HEK293 (cell line): ENCODE results near the gene TM6SF1.
A peak's percentile ranks its signal among the peaks of the same experiment; 100 is the strongest.

ENCODE experiments used
- CTCF ChIA-PET: fragments of 350-600 bp; formaldehyde crosslinking; extraction: SDS; loops from one replicate; lab custom pipeline; 2021; ENCODE audit warnings: antibody characterized with exemption; lab: Yijun Ruan, JAX
- POLR2A ChIA-PET: fragments of 300-600 bp; formaldehyde crosslinking; extraction: SDS; loops from one replicate; lab custom pipeline; 2020; ENCODE audit warnings: antibody characterized with exemption, inconsistent platforms; lab: Yijun Ruan, JAX
- H3K27ac ChIP-seq: fragments of 200-500 bp; sonication (Bioruptor generic); 2 replicates; pipeline ENCODE4 v1.5.1; 2014; ENCODE audit warnings: low read depth, low read length, control low read depth, inconsistent platforms; ENCODE audit errors: extremely low read depth
- H3K36me3 ChIP-seq, 2 experiments: fragments of 200-500 bp in 1 of 2; sonication (Bioruptor generic) in 1 of 2; 1 replicate in 1 of 2; 2 replicates in 1 of 2; pipeline ENCODE4 v1.5.1; 2014 to 2017; ENCODE audit warnings: inconsistent platforms in 2 of 2, low read length in 2 of 2; ENCODE audit not compliant: control insufficient read depth in 2 of 2, insufficient read depth in 1 of 2
- H3K4me1 ChIP-seq: fragments of 200-500 bp; sonication (Bioruptor generic); 2 replicates; pipeline ENCODE4 v1.5.1; 2014; ENCODE audit warnings: mild to moderate bottlenecking, low read length, inconsistent platforms; ENCODE audit not compliant: control insufficient read depth, insufficient read depth
- H3K4me3 ChIP-seq: 2 replicates; pipeline ENCODE4 v1.5.1; 2011; ENCODE audit warnings: low read depth, mild to moderate bottlenecking, control low read depth, low read length, moderate library complexity
- H3K9me3 ChIP-seq: fragments of 200-500 bp; sonication (Bioruptor generic); 2 replicates; pipeline ENCODE4 v1.5.1; 2014; ENCODE audit warnings: low read depth, low read length, inconsistent platforms; ENCODE audit not compliant: control insufficient read depth, insufficient read depth
- BCL11A ChIP-seq: fragments of 450-650 bp; formaldehyde crosslinking; IDR thresholded peaks from 2 replicates; pipeline ENCODE4 v1.5.1; 2016; ENCODE audit warnings: low read depth, missing biosample characterization, missing genetic modification characterization
- GLIS1 ChIP-seq: fragments of 450-650 bp; formaldehyde crosslinking; IDR thresholded peaks from 2 replicates; pipeline ENCODE4 v1.5.1; 2016; ENCODE audit warnings: missing biosample characterization, missing genetic modification characterization
- GLIS2 ChIP-seq: fragments of 450-650 bp; formaldehyde crosslinking; IDR thresholded peaks from 2 replicates; pipeline ENCODE4 v1.5.1; 2016; ENCODE audit warnings: missing biosample characterization, missing genetic modification characterization
- MZF1 ChIP-seq: fragments of 450-650 bp; formaldehyde crosslinking; IDR thresholded peaks from 2 replicates; pipeline ENCODE4 v1.5.1; 2017; ENCODE audit warnings: missing biosample characterization, missing genetic modification characterization, borderline replicate concordance
- PATZ1 ChIP-seq: fragments of 450-650 bp; formaldehyde crosslinking; IDR thresholded peaks from 2 replicates; pipeline ENCODE4 v1.5.1; 2016; ENCODE audit warnings: missing biosample characterization, missing genetic modification characterization
- SALL2 ChIP-seq: fragments of 450-650 bp; formaldehyde crosslinking; IDR thresholded peaks from 2 replicates; pipeline ENCODE4 v1.5.0; 2017; ENCODE audit warnings: missing biosample characterization, mild to moderate bottlenecking, missing genetic modification characterization, borderline replicate concordance
- SP7 ChIP-seq: fragments of 450-650 bp; formaldehyde crosslinking; IDR thresholded peaks from 2 replicates; pipeline ENCODE4 v1.5.1; 2016; ENCODE audit warnings: missing biosample characterization, missing genetic modification characterization
- TRIM28 ChIP-seq: IDR thresholded peaks from 2 replicates; pipeline ENCODE4 v1.6.1; 2011; ENCODE audit warnings: low read length, control low read depth, borderline replicate concordance
- WT1 ChIP-seq: fragments of 450-650 bp; formaldehyde crosslinking; IDR thresholded peaks from 2 replicates; pipeline ENCODE4 v1.5.1; 2016; ENCODE audit warnings: missing biosample characterization, missing genetic modification characterization
- ZBTB10 ChIP-seq: fragments of 450-650 bp; formaldehyde crosslinking; IDR thresholded peaks from 2 replicates; pipeline ENCODE4 v1.5.1; 2016; ENCODE audit warnings: missing biosample characterization, missing genetic modification characterization
- ZBTB20 ChIP-seq: fragments of 450-650 bp; formaldehyde crosslinking; IDR thresholded peaks from 2 replicates; pipeline ENCODE4 v1.5.1; 2016; ENCODE audit warnings: missing biosample characterization, missing genetic modification characterization
- ZBTB8A ChIP-seq: fragments of 450-650 bp; formaldehyde crosslinking; IDR thresholded peaks from 2 replicates; pipeline ENCODE4 v1.5.1; 2016; ENCODE audit warnings: missing biosample characterization, missing genetic modification characterization
- ZFP69B ChIP-seq: fragments of 450-650 bp; formaldehyde crosslinking; IDR thresholded peaks from 2 replicates; pipeline ENCODE4 v1.5.1; 2016; ENCODE audit warnings: missing biosample characterization, missing genetic modification characterization
- ZIC2 ChIP-seq: fragments of 450-650 bp; formaldehyde crosslinking; IDR thresholded peaks from 2 replicates; pipeline ENCODE4 v1.5.1; 2016; ENCODE audit warnings: missing biosample characterization, missing genetic modification characterization
- ZNF121 ChIP-seq: fragments of 450-650 bp; formaldehyde crosslinking; IDR thresholded peaks from 2 replicates; pipeline ENCODE4 v1.5.1; 2016; ENCODE audit warnings: missing biosample characterization, missing genetic modification characterization
- ZNF146 ChIP-seq: fragments of 450-650 bp; formaldehyde crosslinking; IDR thresholded peaks from 2 replicates; pipeline ENCODE4 v1.5.1; 2016; ENCODE audit warnings: missing biosample characterization, missing genetic modification characterization
- ZNF174 ChIP-seq: fragments of 450-650 bp; formaldehyde crosslinking; IDR thresholded peaks from 2 replicates; pipeline ENCODE4 v1.5.0; 2017; ENCODE audit warnings: missing biosample characterization, mild to moderate bottlenecking, missing genetic modification characterization
- ZNF223 ChIP-seq: fragments of 450-650 bp; formaldehyde crosslinking; IDR thresholded peaks from 2 replicates; pipeline ENCODE4 v1.5.1; 2016; ENCODE audit warnings: missing biosample characterization, missing genetic modification characterization
- ZNF26 ChIP-seq: fragments of 450-650 bp; formaldehyde crosslinking; IDR thresholded peaks from 2 replicates; pipeline ENCODE4 v1.5.1; 2016; ENCODE audit warnings: missing biosample characterization, missing genetic modification characterization
- ZNF274 ChIP-seq, 2 experiments: fragments of 200-500 bp in 1 of 2; fragments of 450-650 bp in 1 of 2; sonication (Bioruptor generic) in 1 of 2; formaldehyde crosslinking in 1 of 2; IDR thresholded peaks; 2 replicates each; pipeline versions ENCODE4 v1.5.1 to v1.6.1; 2014 to 2016; ENCODE audit warnings: borderline replicate concordance in 1 of 2, inconsistent platforms in 1 of 2, low read length in 1 of 2, missing biosample characterization in 1 of 2, missing genetic modification characterization in 1 of 2
- ZNF324 ChIP-seq: fragments of 450-650 bp; formaldehyde crosslinking; IDR thresholded peaks from 2 replicates; pipeline ENCODE4 v1.5.1; 2016; ENCODE audit warnings: missing biosample characterization, missing genetic modification characterization
- ZNF37A ChIP-seq: fragments of 450-650 bp; IDR thresholded peaks from 2 replicates; pipeline ENCODE4 v1.5.1; 2018; ENCODE audit warnings: missing biosample characterization, missing genetic modification characterization
- ZNF416 ChIP-seq: fragments of 450-650 bp; formaldehyde crosslinking; IDR thresholded peaks from 2 replicates; pipeline ENCODE4 v1.5.1; 2016; ENCODE audit warnings: missing biosample characterization, missing genetic modification characterization
- ZNF423 ChIP-seq: fragments of 450-650 bp; formaldehyde crosslinking; IDR thresholded peaks from 2 replicates; pipeline ENCODE4 v1.5.1; 2016; ENCODE audit warnings: missing biosample characterization, missing genetic modification characterization
- ZNF514 ChIP-seq: fragments of 450-650 bp; formaldehyde crosslinking; IDR thresholded peaks from 2 replicates; pipeline ENCODE4 v1.5.1; 2016; ENCODE audit warnings: missing biosample characterization, missing genetic modification characterization
- ZNF529 ChIP-seq: fragments of 450-650 bp; formaldehyde crosslinking; IDR thresholded peaks from 2 replicates; pipeline ENCODE4 v1.5.1; 2017; ENCODE audit warnings: missing genetic modification characterization, missing biosample characterization; ENCODE audit not compliant: insufficient replicate concordance
- ZNF629 ChIP-seq: fragments of 450-650 bp; formaldehyde crosslinking; IDR thresholded peaks from 2 replicates; pipeline ENCODE4 v1.5.1; 2017; ENCODE audit warnings: missing biosample characterization, missing genetic modification characterization
- ZNF660 ChIP-seq: fragments of 450-650 bp; IDR thresholded peaks from 2 replicates; pipeline ENCODE4 v1.5.1; 2018; ENCODE audit warnings: missing biosample characterization, mild to moderate bottlenecking, missing genetic modification characterization
- ZNF692 ChIP-seq: fragments of 450-650 bp; formaldehyde crosslinking; IDR thresholded peaks from 2 replicates; pipeline ENCODE4 v1.5.1; 2016; ENCODE audit warnings: missing biosample characterization, missing genetic modification characterization
- ZNF76 ChIP-seq: fragments of 450-650 bp; formaldehyde crosslinking; IDR thresholded peaks from 2 replicates; pipeline ENCODE4; 2016; ENCODE audit warnings: low read depth, missing biosample characterization, missing genetic modification characterization, borderline replicate concordance

The TM6SF1 gene

GRCh38 chr15:83106994-83107840 is at the start of gene TM6SF1:
Gene TM6SF1 (plus strand): TSS chr15:83107645. CDS start chr15:83107681, 36 bp downstream.
- Histone ChIP-seq H3K4me1 (no peaks in the 10 kb centered on the region; the same call in 1 of the 2 replicates), H3K4me3 (peak within 1 kb of the TSS; percentile 36), H3K9me3 (no peaks in the 10 kb centered on the region), H3K27ac (peak within 1 kb of the TSS; percentile 65; the same call in 1 of the 2 replicates), H3K36me3 (no peaks in the 10 kb centered on the region)
- ChIA-PET POLR2A (interaction anchor here (1.5 to 1.9 kb wide), 2 partner anchors 40 kb away, joined by 4 to 5 read pairs; partner anchors contain the start of gene BTBD1), CTCF (interaction anchor here (0.8 to 1.3 kb wide), 2 partner anchors 93 to 96 kb away, joined by 3 to 4 read pairs; partner anchors contain the start of gene C15orf40)
- 0 out of 2 replicates have a peak, but pooled peaks have one; percentile 17 for TF ChIP-seq ZNF223 (tag by site-specific recombination)
- TF ChIP-seq SALL2 (tag by site-specific recombination) = no peak
- no peak for TF ChIP-seq ZNF416 (tag by site-specific recombination)
- TF ChIP-seq ZFP69B (tag by site-specific recombination) = 0 out of 2 replicates have a peak, but pooled peaks have one; percentile 21
- peak; percentile 37; the same call in 1 of the 2 replicates for TF ChIP-seq PATZ1 (tag by site-specific recombination)
- TF ChIP-seq WT1 (tag by site-specific recombination) = 0 out of 2 replicates have a peak, but pooled peaks have one; percentile 14
- no peak for TF ChIP-seq ZNF146 (tag by site-specific recombination)
- no peak for TF ChIP-seq ZNF274 (IDR thresholded peaks at IDR 0.05; ENCODE audit: low read length)
- TF ChIP-seq ZNF274 (tag by site-specific recombination; IDR thresholded peaks at IDR 0.05; ENCODE audit: borderline replicate concordance) = no peak
- peak; percentile 27; the same call in 1 of the 2 replicates for TF ChIP-seq ZBTB10 (tag by site-specific recombination)
- TF ChIP-seq GLIS1 = peak; percentile 39
- 0 out of 2 replicates have a peak, but pooled peaks have one; percentile 21 for TF ChIP-seq ZNF692
- no peak for TF ChIP-seq ZNF174 (tag by site-specific recombination)
- TF ChIP-seq TRIM28 = no peak
- TF ChIP-seq ZNF514 (tag by site-specific recombination) = no peak
- TF ChIP-seq ZNF629 (tag by site-specific recombination) = 0 out of 2 replicates have a peak, but pooled peaks have one; percentile 21
- peak; percentile 40 for TF ChIP-seq SP7
- no peak for TF ChIP-seq ZNF37A (tag by site-specific recombination)
- no peak for TF ChIP-seq ZNF529
- peak; percentile 44; the same call in 1 of the 2 replicates for TF ChIP-seq GLIS2 (tag by site-specific recombination)
- no peak for TF ChIP-seq ZNF26
- TF ChIP-seq MZF1 (tag by site-specific recombination) = no peak
- TF ChIP-seq ZNF423 = peak; percentile 41; the same call in 1 of the 2 replicates
- TF ChIP-seq ZNF324 = 0 out of 2 replicates have a peak, but pooled peaks have one; percentile 38
- no peak for TF ChIP-seq ZNF660
- no peak for TF ChIP-seq ZNF76
- TF ChIP-seq ZNF121 (tag by site-specific recombination) = no peak
- TF ChIP-seq ZBTB8A (tag by site-specific recombination) = peak; percentile 43; the same call in 1 of the 2 replicates
- TF ChIP-seq ZIC2 = peak; percentile 42
- peak; percentile 29; the same call in 1 of the 2 replicates for TF ChIP-seq BCL11A (tag by site-specific recombination)
- peak; percentile 66; the same call in 1 of the 2 replicates for TF ChIP-seq ZBTB20 (tag by site-specific recombination)
